CD14-positive monocyte (primary cell): ENCODE measurements around the gene CDK5RAP3. TPM values are rescaled to one million over a fixed set of nuclear protein-coding genes. Genes with fewer than 3 reads are reported as not detected.
A peak's percentile ranks its signal among the peaks of the same experiment; 100 is the strongest.

Source experiments
- DNase-seq, 3 donors: peaks; one replicate each; pipeline ENCODE4 v3.0.0-alpha.2; 2011 to 2022
- H2AFZ ChIP-seq: 2 replicates; pipeline ENCODE4 v1.6.0; 2012; ENCODE audit warnings: mild to moderate bottlenecking, low read depth, low read length, inconsistent platforms; ENCODE audit not compliant: insufficient read depth, poor library complexity, severe bottlenecking
- H3K27ac ChIP-seq, 2 donors: 1 replicate in 1 of 2; 2 replicates in 1 of 2; pipeline ENCODE4 v1.5.1; 2012 to 2013; ENCODE audit warnings: low read length in 2 of 2, control low read depth in 1 of 2, inconsistent platforms in 1 of 2, low read depth in 1 of 2, mild to moderate bottlenecking in 1 of 2
- H3K27me3 ChIP-seq, 2 donors: one replicate each; pipeline versions ENCODE4 v1.6.0 to v1.6.1; 2011 to 2013; ENCODE audit warnings: low read length in 2 of 2; ENCODE audit not compliant: control insufficient read depth in 2 of 2, insufficient read depth in 2 of 2
- H3K36me3 ChIP-seq, 2 donors: replicated peaks in 1 of 2; 1 replicate in 1 of 2; 2 replicates in 1 of 2; pipeline versions ENCODE4 v1.5.1 to v1.6.1; 2012 to 2013; ENCODE audit warnings: low read length in 2 of 2, control low read depth in 1 of 2, inconsistent platforms in 1 of 2, mild to moderate bottlenecking in 1 of 2; ENCODE audit not compliant: insufficient read depth in 2 of 2, control insufficient read depth in 1 of 2
- H3K4me1 ChIP-seq, 2 donors: 1 replicate in 1 of 2; 2 replicates in 1 of 2; pipeline versions ENCODE4 v1.5.1 to v1.6.1; 2012 to 2013; ENCODE audit warnings: low read length in 2 of 2, control low read depth in 1 of 2, inconsistent platforms in 1 of 2, mild to moderate bottlenecking in 1 of 2, moderate library complexity in 1 of 2; ENCODE audit not compliant: insufficient read depth in 2 of 2, control insufficient read depth in 1 of 2
- H3K4me2 ChIP-seq: replicated peaks from 2 replicates; pipeline ENCODE3; 2012; ENCODE audit warnings: low read length, moderate library complexity, mild to moderate bottlenecking; ENCODE audit not compliant: poor library complexity, severe bottlenecking; ENCODE audit errors: extremely low read depth
- H3K4me3 ChIP-seq, 3 experiments: fragments of 200-600 bp in 1 of 3; sonication (generic) in 1 of 3; replicated peaks in 1 of 3; 1 replicate in 2 of 3; 2 replicates in 1 of 3; pipeline ENCODE4 v1.5.1; 2011 to 2013; ENCODE audit warnings: low read length in 3 of 3, mild to moderate bottlenecking in 3 of 3, control low read depth in 2 of 3, low read depth in 2 of 3, inconsistent platforms in 1 of 3, moderate library complexity in 1 of 3
- H3K79me2 ChIP-seq: 2 replicates; pipeline ENCODE4 v1.6.0; 2012; ENCODE audit warnings: mild to moderate bottlenecking, control low read depth, inconsistent platforms, low read length, moderate library complexity; ENCODE audit not compliant: insufficient read depth
- H3K9ac ChIP-seq: 2 replicates; pipeline ENCODE4 v1.6.0; 2017; ENCODE audit warnings: low read length, mild to moderate bottlenecking; ENCODE audit not compliant: insufficient read depth, poor library complexity, severe bottlenecking
- H3K9me3 ChIP-seq, 2 donors: replicated peaks in 1 of 2; 1 replicate in 1 of 2; 2 replicates in 1 of 2; pipeline versions ENCODE4 v1.5.1 to v1.6.1; 2012 to 2013; ENCODE audit warnings: low read length in 2 of 2, control low read depth in 1 of 2; ENCODE audit not compliant: control insufficient read depth in 1 of 2, insufficient read depth in 1 of 2
- H4K20me1 ChIP-seq: 2 replicates; pipeline ENCODE4 v1.6.0; 2012; ENCODE audit warnings: mild to moderate bottlenecking, low read length, control low read depth, moderate library complexity; ENCODE audit not compliant: insufficient read depth
- H3K27ac Mint-ChIP-seq, 7 donors: one replicate each; pipeline ENCODE4 v1.8.0; 2020; ENCODE audit warnings: mild to moderate bottlenecking in 7 of 7, mixed read lengths in 7 of 7, moderate library complexity in 6 of 7, inconsistent platforms in 2 of 7
- H3K27me3 Mint-ChIP-seq, 3 donors: one replicate each; pipeline ENCODE4 v1.8.0; 2021 to 2022; ENCODE audit warnings: low read depth in 3 of 3, mild to moderate bottlenecking in 3 of 3, mixed read lengths in 3 of 3, moderate library complexity in 3 of 3, inconsistent platforms in 1 of 3
- H3K36me3 Mint-ChIP-seq, 2 donors: one replicate each; pipeline ENCODE4 v1.8.0; 2020; ENCODE audit warnings: mixed read lengths in 2 of 2, inconsistent platforms in 1 of 2, mild to moderate bottlenecking in 1 of 2
- H3K4me1 Mint-ChIP-seq: one replicate; pipeline ENCODE4 v1.8.0; 2020; ENCODE audit warnings: mild to moderate bottlenecking, mixed read lengths
- H3K4me3 Mint-ChIP-seq, 2 donors: one replicate each; pipeline ENCODE4 v1.8.0; 2020; ENCODE audit warnings: mild to moderate bottlenecking in 2 of 2, mixed read lengths in 2 of 2, moderate library complexity in 1 of 2
- H3K9me3 Mint-ChIP-seq, 7 donors: one replicate each; pipeline ENCODE4 v1.8.0; 2020 to 2022; ENCODE audit warnings: mixed read lengths in 7 of 7, mild to moderate bottlenecking in 6 of 7, moderate library complexity in 6 of 7, inconsistent platforms in 2 of 7
- WGBS: methylation state at CpG from one replicate; pipeline ENCODE4 v1.1.5; 2013; ENCODE audit warnings: missing lambda C conversion rate; ENCODE audit not compliant: insufficient coverage; 5-methylcytosine and 5-hydroxymethylcytosine counted together
- intact Hi-C, 2 donors: fragments of 100-400 bp; cut with micrococcal nuclease; formaldehyde crosslinking; loops; one replicate each; pipeline versions ENCODE4 v1.15.0 to v1.15.1; 2023
- polyA plus RNA-seq, 3 donors: library from polyadenylated mRNA; depleted of rRNA in 1 of 3; unstranded in 2 of 3; stranded (reverse) in 1 of 3; fragments of 300-500 nt in 2 of 3; fragments of >200 nt in 1 of 3; fragmentation: Illumina TruSeq in 2 of 3; gene quantifications; 1 replicate in 2 of 3; 2 replicates in 1 of 3; pipeline ENCODE4 v1.2.3, GENCODE V29; 2012 to 2021
- TF ChIP-seq, protein P1 (sequence below): fragments of 200-600 bp; IDR thresholded peaks from one replicate; pipeline ENCODE4 v1.8.0; 2022; ENCODE audit warnings: antibody characterized with exemption, mild to moderate bottlenecking

Gene CDK5RAP3
- polyA plus RNA-seq, 3 donors, result 86.1 to 782 (median 94.4) TPM

GRCh38 chr17:47989159-47989558 lies 18.2 kb downstream of the CDK5RAP3 start:
- intact Hi-C loops, result no loop called here
- Histone ChIP-seq H2AFZ (no peak overlapping the region), H3K27ac (no peak overlapping the region), H3K9me3 (no peaks in the 10 kb centered on the region), H3K36me3 (peaks cover 5 to 14% of the 10 kb centered on the region in 2 donors), H3K27me3 (peaks cover 0 to 5% of the 10 kb centered on the region in 2 donors), H3K4me1 (peaks cover 0 to 2% of the 10 kb centered on the region in 2 donors), H3K79me2 (no peaks in the 10 kb centered on the region), H4K20me1 (no peaks in the 10 kb centered on the region), H3K4me2 (no peak overlapping the region), H3K4me3 (no peak overlapping the region), H3K9ac (peak overlapping the region; percentile 12)
- DNase-seq, result no peak
- 94% methylated on average over 4 of the region's 10 CpGs for WGBS
- Mint-ChIP-seq H3K27me3 (peaks cover 2 to 13% (median 5%) of the 10 kb centered on the region in 3 donors), H3K27ac (no peak overlapping the region), H3K4me3 (no peak overlapping the region), H3K9me3 (no peaks in the 10 kb centered on the region), H3K4me1 (peaks cover 9% of the 10 kb centered on the region), H3K36me3 (peaks cover 19% of the 10 kb centered on the region in 2 donors)
- TF ChIP-seq, protein P1, sequence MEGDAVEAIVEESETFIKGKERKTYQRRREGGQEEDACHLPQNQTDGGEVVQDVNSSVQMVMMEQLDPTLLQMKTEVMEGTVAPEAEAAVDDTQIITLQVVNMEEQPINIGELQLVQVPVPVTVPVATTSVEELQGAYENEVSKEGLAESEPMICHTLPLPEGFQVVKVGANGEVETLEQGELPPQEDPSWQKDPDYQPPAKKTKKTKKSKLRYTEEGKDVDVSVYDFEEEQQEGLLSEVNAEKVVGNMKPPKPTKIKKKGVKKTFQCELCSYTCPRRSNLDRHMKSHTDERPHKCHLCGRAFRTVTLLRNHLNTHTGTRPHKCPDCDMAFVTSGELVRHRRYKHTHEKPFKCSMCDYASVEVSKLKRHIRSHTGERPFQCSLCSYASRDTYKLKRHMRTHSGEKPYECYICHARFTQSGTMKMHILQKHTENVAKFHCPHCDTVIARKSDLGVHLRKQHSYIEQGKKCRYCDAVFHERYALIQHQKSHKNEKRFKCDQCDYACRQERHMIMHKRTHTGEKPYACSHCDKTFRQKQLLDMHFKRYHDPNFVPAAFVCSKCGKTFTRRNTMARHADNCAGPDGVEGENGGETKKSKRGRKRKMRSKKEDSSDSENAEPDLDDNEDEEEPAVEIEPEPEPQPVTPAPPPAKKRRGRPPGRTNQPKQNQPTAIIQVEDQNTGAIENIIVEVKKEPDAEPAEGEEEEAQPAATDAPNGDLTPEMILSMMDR, result no peak

DNA sequence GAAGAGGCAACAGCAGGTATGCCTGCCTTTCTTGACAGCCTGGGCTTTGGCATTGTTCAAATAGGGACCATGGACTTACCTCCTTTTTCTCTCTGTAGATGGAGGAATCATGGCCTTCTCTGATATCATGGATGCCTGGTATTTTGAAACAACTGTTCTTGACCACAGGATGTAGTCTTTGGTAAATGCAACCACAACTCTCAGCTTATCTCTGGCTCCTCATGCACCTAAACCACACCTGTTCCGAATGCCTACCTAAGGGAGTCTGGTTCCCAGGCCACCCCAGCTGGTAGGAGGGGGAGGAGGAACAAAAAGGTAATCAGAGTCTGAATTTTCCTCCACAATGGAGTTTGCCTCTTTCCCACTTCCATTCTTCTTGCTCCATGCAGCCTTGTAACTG lies 18.8 kb downstream of the CDK5RAP3 start:
- Mint-ChIP-seq H3K4me1 (peaks cover 9% of the 10 kb centered on the region), H3K27ac (peak overlapping the region in 1 of 7 donors; percentile 57), H3K27me3 (peaks cover 2 to 13% (median 7%) of the 10 kb centered on the region in 3 donors), H3K36me3 (peaks cover 14 to 19% of the 10 kb centered on the region in 2 donors), H3K9me3 (no peaks in the 10 kb centered on the region), H3K4me3 (no peak overlapping the region)
- TF ChIP-seq, protein P1, result no peak
- no CpG with 5 or more reads among the region's 1 CpG for WGBS
- Histone ChIP-seq H3K4me1 (no peaks in the 10 kb centered on the region), H3K27ac (no peak overlapping the region), H3K9me3 (no peaks in the 10 kb centered on the region), H3K27me3 (peaks cover 0 to 5% of the 10 kb centered on the region in 2 donors), H3K4me2 (no peak overlapping the region), H3K36me3 (peaks cover 3 to 9% of the 10 kb centered on the region in 2 donors), H2AFZ (no peak overlapping the region), H4K20me1 (no peaks in the 10 kb centered on the region), H3K79me2 (no peaks in the 10 kb centered on the region), H3K4me3 (no peak overlapping the region), H3K9ac (no peak overlapping the region)
- intact Hi-C loops, result no loop called here
- no peak for DNase-seq
